ENCODE results near the gene ADAMTS1.
A peak's percentile ranks its signal among the peaks of the same experiment; 100 is the strongest.
"Not testable (repeated sequence)": the region's sequence is repeated elsewhere in the genome, so short reads cannot be mapped to it uniquely, and the experiment has no call there.

Gene ADAMTS1

DNA sequence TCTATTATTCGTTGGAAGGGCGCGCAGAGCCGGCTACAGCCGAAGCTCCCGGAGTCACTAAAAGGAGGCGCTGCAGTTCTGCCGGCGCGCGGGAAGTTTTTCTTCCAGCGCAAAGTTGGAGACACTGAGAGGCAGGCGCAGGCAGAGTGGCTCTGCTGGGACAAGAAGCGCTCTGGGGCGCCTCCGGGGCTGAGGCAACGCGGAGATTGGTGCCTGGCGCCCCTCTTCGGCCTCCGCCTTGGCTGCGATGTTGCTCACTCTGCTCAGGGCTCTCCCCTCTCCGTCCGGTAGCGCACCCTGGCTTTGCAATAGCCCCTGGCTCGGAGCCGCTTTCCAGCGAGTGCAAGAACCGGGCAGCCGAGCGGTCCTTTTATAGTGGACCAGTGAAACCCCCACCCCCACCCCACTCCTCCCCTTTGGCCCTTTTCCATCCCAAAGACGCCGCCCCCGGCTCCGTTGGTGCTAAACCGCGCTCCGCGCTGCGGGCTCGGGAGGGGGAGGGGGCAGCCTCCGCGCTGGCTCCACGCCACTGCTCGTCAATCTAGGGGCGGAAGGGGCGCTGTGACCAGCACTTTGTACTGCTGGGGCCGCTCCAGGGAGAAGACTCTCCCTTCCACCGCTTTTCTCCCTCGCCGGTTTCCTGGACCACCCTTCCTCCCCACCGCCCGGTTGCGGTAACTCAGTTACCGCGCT is at the start of gene ADAMTS1:
Gene ADAMTS1 (minus strand): TSS at position 344 of the 693 bp plus-strand sequence. CDS start 455 bp downstream, outside the sequence.
- no peak for DNase-seq

GRCh38 chr21:26892151-26892550 is 46.9 kb upstream of the ADAMTS1 start:
- DNase-seq = no peak

- no peak for DNase-seq
Observed at GRCh38 chr21:26888931-26889330, 43.7 kb upstream of the ADAMTS1 start.

DNA sequence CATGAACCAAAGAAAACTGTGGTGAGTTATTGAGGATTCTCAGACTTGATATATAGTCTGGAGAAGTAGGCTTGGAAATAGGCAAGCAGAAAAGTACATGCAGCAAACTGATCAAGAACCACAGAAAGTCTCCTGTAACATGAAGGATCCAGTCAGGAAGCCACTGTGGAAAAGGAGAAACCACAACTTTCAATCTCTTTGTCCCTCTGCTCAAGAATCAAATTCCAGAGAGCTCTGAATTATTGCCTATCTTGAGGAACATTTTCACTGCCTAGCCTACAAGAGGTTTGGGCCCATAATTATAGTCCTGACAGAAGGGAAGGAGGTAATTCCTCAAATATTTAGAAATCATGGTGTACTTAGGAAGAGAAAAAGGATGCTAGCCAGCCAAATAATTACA is 43.0 kb upstream of the ADAMTS1 start:
- no peak for DNase-seq

- DNase-seq = no peak
Observed at GRCh38 chr21:26887251-26887650, 42.0 kb upstream of the ADAMTS1 start.

- no peak for DNase-seq
Observed at GRCh38 chr21:26884436-26884835, 39.2 kb upstream of the ADAMTS1 start.

- no peak for DNase-seq
Observed at GRCh38 chr21:26883768-26884167, 38.6 kb upstream of the ADAMTS1 start.

GRCh38 chr21:26881504-26882228 is 36.5 kb upstream of the ADAMTS1 start:
- DNase-seq = no peak

DNA sequence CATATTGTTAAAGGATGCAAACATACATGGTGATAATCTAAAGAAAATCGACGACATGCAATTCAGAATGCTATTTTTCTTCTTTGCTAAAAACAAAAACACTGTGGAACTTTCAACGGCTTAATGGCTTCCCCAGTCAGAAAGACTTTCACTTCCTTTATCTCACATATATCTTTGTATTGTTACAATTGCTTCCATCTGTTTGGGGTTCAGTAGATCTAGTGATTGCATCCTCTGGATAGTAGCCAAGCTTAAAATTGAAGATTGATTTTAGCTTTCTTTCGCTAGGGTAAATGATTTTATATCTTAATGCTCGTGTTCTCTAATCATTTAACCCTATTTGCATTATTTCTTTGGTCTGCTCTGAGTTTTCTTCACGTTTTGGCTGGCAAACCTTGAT is 31.8 kb upstream of the ADAMTS1 start:
- DNase-seq = no peak

DNA sequence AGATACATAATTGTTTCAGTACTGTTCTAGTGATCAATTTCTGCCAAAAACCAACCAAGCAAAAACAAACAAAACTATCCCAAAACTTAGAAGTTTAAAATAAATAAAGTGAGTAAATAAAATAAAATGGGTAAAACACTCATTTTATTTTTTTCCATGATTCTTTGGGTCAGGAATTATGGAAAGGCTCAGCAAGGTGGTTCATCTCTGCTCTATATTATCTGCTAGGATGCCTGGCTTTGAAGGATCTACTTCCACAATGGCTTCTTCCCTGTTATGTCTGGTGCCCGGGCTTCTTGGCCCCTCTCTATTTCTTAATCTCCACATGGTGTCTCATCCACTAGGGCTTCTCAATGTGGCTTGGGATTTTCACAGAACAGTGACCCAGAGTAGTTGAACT is 29.1 kb upstream of the ADAMTS1 start:
- DNase-seq = no peak

GRCh38 chr21:26865857-26866256 is 20.6 kb upstream of the ADAMTS1 start:
- no peak for DNase-seq

- DNase-seq = not testable (repeated sequence)
Observed at GRCh38 chr21:26856871-26857350, 11.7 kb upstream of the ADAMTS1 start.

DNA sequence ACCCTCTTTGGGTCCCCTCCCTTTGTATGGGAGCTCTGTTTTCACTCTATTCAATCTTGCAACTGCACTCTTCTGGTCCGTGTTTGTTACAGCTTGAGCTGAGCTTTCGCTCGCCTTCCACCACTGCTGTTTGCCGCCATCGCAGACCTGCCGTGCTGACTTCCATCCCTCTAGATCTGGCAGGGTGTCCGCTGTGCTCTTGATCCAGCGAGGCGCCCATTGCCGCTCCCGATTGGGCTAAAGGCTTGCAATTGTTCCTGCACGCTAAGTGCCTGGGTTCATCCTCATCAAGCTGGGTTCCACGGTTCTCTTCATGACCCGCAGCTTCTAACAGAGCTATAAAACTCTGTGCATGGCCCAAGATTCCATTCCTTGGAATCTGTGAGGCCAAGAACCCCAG is 9.5 kb upstream of the ADAMTS1 start:
- DNase-seq = not testable (repeated sequence)

DNA sequence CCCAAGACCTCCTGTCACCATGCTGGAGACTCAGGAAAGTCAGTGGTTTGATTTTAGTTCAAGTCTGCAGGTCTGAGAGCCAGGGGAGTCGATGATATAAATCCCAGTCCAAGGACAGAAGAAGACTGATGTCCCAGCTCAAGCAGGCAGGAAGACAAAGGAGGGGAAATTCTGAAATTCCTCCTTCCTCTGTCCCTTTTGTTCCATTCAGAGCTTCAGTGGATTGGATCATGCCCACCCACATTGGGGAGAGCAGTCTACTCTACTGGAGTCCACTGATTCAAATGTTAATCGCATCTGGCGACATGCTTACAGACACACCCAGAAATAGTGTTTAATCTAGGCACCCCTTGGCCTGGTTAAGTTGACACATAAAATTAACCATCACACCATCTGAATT is 7.2 kb upstream of the ADAMTS1 start:
- no peak for DNase-seq

GRCh38 chr21:26851109-26851944 is 6.1 kb upstream of the ADAMTS1 start:
- no peak for DNase-seq

DNA sequence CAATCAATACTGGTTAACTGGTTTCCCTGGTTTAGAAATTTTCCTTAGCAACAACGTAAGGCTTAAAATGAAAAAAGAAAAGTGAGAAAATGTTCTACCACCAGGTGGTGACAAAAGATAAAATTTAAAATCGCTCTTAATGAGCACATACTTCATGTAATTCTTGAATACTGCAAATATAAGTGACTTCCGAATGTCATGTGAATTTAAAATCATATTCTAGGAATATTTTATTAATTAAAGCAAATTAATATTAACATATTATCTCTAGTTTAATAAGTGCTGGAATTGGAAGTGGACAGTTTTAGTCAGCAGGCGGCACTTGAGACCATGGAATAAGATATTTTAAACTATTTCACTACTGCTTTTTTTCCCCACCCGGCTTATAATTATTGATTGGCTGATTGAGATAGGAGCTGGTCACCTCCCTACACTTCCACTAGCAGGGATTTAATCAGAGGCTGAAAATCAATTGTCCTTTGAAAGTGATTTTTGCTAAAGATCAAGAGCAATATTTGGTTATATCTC is 5.0 kb upstream of the ADAMTS1 start:
- no peak for DNase-seq

DNA sequence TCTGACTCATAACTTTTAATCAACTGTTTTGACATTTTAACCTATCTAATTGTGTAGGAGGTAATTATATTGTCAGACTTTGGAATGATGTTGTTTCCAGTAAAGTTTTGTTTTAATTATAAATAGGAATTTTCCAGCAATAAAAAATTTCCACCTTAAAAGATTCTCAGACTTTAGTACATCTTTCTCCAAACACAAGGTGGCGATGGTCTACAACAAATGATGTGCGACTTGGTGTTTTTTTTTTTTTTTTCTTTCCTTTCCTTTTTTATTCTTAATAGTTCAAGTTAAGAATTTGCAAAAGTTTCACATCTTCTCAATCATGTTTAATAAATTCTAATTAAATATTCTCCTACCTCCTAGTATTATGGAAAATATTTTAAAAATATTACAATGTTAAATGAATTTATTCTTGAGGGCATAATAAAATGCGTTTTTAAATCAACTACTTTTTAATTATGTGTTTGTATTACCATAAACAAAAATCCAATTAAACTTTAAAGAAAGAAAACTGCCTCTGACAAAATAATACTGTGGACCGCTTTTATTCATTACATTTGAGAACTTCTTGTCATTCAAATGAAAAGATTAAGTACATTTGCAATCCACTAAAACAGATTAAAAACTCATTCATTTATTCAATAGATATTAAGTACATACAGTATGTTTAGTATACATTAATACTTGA is 4.4 kb upstream of the ADAMTS1 start:
- peak; percentile 25 for DNase-seq

GRCh38 chr21:26847921-26848320 is 2.7 kb upstream of the ADAMTS1 start:
- no peak for DNase-seq

GRCh38 chr21:26847002-26847401 is 1.8 kb upstream of the ADAMTS1 start:
- DNase-seq = no peak

DNA sequence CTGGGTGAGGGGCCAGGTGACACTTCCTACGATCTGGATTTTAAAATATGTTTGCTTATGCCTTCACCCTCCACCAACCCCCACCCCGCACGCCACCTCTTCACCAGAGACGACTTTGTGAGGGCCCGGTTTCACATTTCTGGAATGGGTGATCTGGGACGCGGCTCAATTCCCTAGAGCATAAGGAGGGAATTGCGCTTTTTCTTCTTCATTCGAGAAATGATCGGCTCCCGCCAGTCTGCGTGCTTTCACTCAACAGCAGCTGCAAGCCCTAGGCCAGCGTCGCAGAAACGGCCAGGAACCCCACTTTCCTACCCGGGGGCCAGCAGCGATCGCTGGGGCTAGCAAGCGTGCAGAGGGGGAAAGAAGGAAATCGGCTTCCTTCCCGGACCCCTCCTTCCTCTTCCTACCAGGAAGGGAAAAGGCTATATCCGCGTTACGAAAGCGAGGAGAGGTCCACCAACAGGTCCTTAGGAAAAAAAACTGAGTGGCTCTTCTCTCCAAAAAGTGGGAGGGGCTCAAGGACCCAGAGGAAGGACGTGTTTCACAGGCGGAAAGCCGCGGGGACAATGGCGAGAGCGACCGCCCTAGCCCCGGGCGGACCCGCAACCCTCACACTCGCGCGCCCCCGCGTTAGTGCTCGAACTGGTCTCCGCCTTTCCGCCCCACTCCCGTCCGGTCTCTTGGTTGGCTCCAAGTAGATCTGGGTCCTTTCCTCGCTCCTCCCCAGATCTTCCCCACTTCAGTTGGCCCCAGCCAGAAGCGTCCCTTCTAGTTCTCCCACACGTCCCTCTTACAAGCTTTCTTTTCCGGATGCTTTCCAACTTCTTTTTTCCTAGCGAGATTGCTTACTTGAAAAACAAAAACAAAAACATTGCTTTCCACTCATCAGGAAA is 1.1 kb upstream of the ADAMTS1 start:
- DNase-seq = no peak

- DNase-seq = no peak
Observed at GRCh38 chr21:26845759-26846035, 488 bp upstream of the ADAMTS1 start.
